Calu3 (cell line): ENCODE results near the gene HADHA. TPM values are rescaled to one million over a fixed set of nuclear protein-coding genes. Genes with fewer than 3 reads are reported as not detected.

Source experiments
- BruUV-seq: library from RNA; stranded (reverse); fragments of 400-500 nt; replicated peaks from 2 replicates; lab custom pipeline; 2021; lab: Mats Ljungman, UMichigan
- CTCF ChIA-PET: fragments of 300-600 bp; sonication (Branson Sonifier 250); formaldehyde crosslinking; loops from one replicate; lab custom pipeline; 2022; ENCODE audit warnings: antibody characterized with exemption; lab: Charles Lee
- DNase-seq: peaks from one replicate; pipeline ENCODE4 v3.0.0; 2022
- H3K27ac Mint-ChIP-seq: one replicate; pipeline ENCODE4 v1.8.0; 2022; ENCODE audit warnings: mixed read lengths; ENCODE audit not compliant: unreplicated experiment
- H3K27me3 Mint-ChIP-seq: one replicate; pipeline ENCODE4 v1.8.0; 2022; ENCODE audit warnings: mixed read lengths; ENCODE audit not compliant: unreplicated experiment
- H3K36me3 Mint-ChIP-seq: one replicate; pipeline ENCODE4 v1.8.0; 2022; ENCODE audit warnings: mild to moderate bottlenecking, moderate library complexity, mixed read lengths; ENCODE audit not compliant: insufficient read depth, unreplicated experiment
- H3K4me1 Mint-ChIP-seq: one replicate; pipeline ENCODE4 v1.8.0; 2022; ENCODE audit warnings: mild to moderate bottlenecking, low read depth, mixed read lengths; ENCODE audit not compliant: unreplicated experiment
- H3K4me3 Mint-ChIP-seq: one replicate; pipeline ENCODE4 v1.8.0; 2022; ENCODE audit warnings: mild to moderate bottlenecking, low read depth, moderate library complexity, mixed read lengths; ENCODE audit not compliant: unreplicated experiment
- H3K9me3 Mint-ChIP-seq: one replicate; pipeline ENCODE4 v1.8.0; 2022; ENCODE audit warnings: low read depth, mixed read lengths; ENCODE audit not compliant: unreplicated experiment
- intact Hi-C: fragments of 100-400 bp; cut with micrococcal nuclease; formaldehyde crosslinking; loops from one replicate; pipeline ENCODE4 v1.10.0; 2022; ENCODE audit not compliant: unreplicated experiment
- total RNA-seq: library from RNA; stranded (reverse); gene quantifications from 2 replicates; pipeline ENCODE4 v1.2.3, GENCODE V29; 2022
- TF ChIP-seq, protein P1 (sequence below): fragments of 200-600 bp; IDR thresholded peaks from one replicate; pipeline ENCODE4 v1.8.0; 2022; ENCODE audit warnings: antibody characterized with exemption; ENCODE audit not compliant: unreplicated experiment

Gene HADHA
- total RNA-seq, 1 experiment from 2014 or later = 127 TPM

DNA sequence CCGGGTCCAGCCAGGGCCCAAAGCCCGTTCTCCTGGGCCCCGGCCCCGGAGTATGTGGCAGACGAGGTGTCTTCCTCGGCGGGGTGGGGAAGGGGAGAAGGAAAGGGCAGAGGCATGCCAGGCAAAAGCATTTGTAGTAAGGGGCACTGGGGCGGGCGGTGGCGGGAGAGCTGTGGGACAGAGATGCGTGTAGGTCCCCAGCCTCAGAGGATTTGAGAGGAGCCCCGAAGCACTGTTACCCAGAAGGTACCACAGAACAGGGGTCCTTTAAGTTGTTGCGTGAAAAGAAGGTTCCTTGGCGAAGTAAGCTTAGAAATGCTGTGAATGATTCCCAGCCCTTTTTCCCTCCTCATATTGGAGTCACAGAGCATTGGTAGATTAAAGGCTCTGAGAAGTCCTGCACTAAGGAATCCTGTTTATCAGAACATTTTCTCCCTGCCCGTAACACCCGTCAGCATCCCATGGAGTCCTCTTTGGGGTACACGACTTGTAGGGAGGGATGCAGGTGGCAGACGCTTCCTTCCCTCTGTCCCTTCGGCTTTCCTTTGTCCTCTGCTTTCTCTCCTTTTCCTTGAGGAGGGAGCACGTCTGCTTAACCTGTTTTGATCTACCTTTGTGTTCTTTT, 59.0 kb downstream of the HADHA start:
- no peak overlapping the region for H3K27ac Mint-ChIP-seq
- intact Hi-C loops = no loop called here
- no peaks in the 10 kb centered on the region for H3K4me1 Mint-ChIP-seq
- CTCF ChIA-PET = interaction anchor here (0.5 to 1.7 kb wide), 3 partner anchors 134 to 1166 kb away, joined by 3 to 5 read pairs (median 5); no protein-coding TSS in a partner anchor
- no TSS peak for BruUV-seq
- H3K4me3 Mint-ChIP-seq = peak overlapping the region; percentile 55
- H3K9me3 Mint-ChIP-seq = no peaks in the 10 kb centered on the region
- peaks cover 14% of the 10 kb centered on the region for H3K36me3 Mint-ChIP-seq
- H3K27me3 Mint-ChIP-seq = peaks cover 27% of the 10 kb centered on the region
- TF ChIP-seq, protein P1, sequence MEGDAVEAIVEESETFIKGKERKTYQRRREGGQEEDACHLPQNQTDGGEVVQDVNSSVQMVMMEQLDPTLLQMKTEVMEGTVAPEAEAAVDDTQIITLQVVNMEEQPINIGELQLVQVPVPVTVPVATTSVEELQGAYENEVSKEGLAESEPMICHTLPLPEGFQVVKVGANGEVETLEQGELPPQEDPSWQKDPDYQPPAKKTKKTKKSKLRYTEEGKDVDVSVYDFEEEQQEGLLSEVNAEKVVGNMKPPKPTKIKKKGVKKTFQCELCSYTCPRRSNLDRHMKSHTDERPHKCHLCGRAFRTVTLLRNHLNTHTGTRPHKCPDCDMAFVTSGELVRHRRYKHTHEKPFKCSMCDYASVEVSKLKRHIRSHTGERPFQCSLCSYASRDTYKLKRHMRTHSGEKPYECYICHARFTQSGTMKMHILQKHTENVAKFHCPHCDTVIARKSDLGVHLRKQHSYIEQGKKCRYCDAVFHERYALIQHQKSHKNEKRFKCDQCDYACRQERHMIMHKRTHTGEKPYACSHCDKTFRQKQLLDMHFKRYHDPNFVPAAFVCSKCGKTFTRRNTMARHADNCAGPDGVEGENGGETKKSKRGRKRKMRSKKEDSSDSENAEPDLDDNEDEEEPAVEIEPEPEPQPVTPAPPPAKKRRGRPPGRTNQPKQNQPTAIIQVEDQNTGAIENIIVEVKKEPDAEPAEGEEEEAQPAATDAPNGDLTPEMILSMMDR = no peak
- DNase-seq = no peak

DNA sequence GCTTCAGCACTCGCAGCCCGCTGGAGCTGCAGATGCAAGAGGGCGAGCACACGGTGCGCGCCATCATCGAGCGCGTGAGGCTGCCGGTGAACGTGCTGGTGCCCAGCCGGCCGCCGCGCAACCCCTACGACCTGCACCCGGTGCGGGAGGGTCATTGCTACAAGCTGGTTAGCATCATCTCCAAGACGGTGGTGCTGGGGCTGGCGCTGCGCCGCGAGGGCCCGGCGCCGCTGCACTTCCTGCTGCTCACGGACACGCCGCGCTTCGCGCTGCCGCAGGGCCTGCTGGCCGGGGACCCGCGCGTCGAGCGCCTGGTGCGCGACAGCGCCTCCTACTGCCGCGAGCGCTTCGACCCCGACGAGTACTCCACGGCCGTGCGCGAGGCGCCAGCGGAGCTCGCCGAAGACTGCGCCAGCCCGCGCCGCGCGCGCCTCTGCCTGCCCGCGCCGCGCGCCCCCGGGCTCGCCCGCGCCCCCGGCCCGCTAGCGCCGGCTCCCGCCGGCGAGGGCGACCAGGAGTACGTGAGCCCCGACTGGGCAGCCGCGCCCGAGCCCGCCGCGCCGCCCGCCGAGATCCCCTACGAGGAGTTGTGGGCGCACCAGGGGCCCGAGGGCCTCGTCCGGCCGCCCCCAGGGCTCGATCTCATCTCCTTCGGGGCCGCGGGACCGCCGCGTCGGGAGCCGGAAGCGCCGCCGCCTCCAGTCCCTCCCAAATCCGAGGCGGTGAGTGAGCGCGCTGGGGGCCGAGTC, 59.7 kb downstream of the HADHA start:
- TF ChIP-seq, protein P1 = peak; percentile 50
- DNase-seq = peak; percentile 79
- peaks cover 12% of the 10 kb centered on the region for H3K36me3 Mint-ChIP-seq
- BruUV-seq = no TSS peak
- intact Hi-C loops = no loop called here
- peak overlapping the region; percentile 55 for H3K4me3 Mint-ChIP-seq
- H3K27me3 Mint-ChIP-seq = peaks cover 34% of the 10 kb centered on the region
- CTCF ChIA-PET = interaction anchor here (0.5 to 1.7 kb wide), 3 partner anchors 193 to 1166 kb away, joined by 3 to 5 read pairs (median 5); no protein-coding TSS in a partner anchor
- H3K27ac Mint-ChIP-seq = no peak overlapping the region
- H3K9me3 Mint-ChIP-seq = no peaks in the 10 kb centered on the region
- no peaks in the 10 kb centered on the region for H3K4me1 Mint-ChIP-seq

DNA sequence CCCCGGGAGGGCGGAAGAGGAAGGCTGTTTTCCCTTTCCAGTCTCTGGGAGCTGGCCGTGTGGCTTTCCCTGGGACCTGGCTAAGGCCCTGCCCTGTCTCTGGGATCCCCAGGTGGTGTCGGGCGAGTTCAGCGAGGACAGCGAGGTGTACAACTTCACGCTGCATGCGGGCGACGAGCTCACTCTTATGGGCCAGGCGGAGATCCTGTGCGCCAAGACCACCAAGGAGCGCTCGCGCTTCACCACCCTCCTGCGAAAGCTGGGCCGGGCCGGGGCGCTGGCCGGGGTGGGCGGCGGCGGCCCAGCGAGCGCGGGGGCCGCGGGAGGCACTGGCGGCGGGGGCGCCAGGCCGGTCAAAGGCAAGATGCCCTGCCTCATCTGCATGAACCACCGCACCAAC, 60.3 kb downstream of the HADHA start:
- Mint-ChIP-seq H3K27ac (no peak overlapping the region), H3K9me3 (no peaks in the 10 kb centered on the region), H3K4me1 (peaks cover 5% of the 10 kb centered on the region), H3K36me3 (peaks cover 12% of the 10 kb centered on the region), H3K27me3 (peaks cover 40% of the 10 kb centered on the region), H3K4me3 (peak overlapping the region; percentile 55)
- BruUV-seq = no TSS peak
- DNase-seq = no peak
- intact Hi-C loops = no loop called here
- TF ChIP-seq, protein P1 = no peak
- CTCF ChIA-PET = interaction anchor here (1.7 kb wide), 1 partner anchor 193 kb away, joined by 5 read pairs; no protein-coding TSS in a partner anchor

DNA sequence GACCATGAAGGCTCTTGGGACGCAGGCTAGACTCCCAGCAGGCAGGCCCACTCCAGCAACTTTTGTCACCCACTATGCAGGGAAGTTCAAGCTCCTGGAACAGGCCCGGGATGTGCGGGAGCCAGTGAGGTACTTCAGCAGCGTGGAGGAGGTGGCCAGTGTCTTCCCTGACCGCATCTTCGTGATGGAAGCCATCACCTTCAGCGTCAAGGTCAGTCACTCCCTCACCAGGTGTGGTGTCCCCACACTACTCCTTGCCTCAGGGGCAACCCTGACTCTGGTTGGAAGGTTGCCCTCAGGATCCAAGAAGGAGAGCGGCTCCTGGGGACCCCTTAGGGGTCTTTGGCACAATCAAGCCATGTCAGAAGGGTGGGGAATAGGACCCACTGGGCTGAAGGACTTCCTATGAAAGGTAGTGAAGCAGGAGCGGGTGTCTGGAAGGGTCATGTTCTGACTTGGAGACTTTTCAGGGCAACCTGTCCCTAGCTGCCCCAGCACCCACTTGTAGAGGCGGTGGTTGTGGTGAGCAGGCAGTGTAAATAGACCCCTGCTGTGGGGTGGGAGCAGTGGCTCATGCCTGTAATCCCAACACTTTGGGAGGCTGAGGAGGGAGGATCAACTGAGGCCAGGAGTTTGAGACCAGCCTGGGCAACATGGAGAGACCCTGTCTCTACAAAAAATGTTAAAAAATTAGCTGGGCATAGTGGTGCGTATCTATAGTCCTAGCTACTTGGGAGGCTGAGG, 61.4 kb downstream of the HADHA start:
- Mint-ChIP-seq H3K36me3 (peaks cover 7% of the 10 kb centered on the region), H3K27me3 (peaks cover 51% of the 10 kb centered on the region), H3K9me3 (no peaks in the 10 kb centered on the region), H3K27ac (no peak overlapping the region), H3K4me3 (peak overlapping the region; percentile 55), H3K4me1 (peaks cover 13% of the 10 kb centered on the region)
- DNase-seq = no peak
- BruUV-seq = no TSS peak
- CTCF ChIA-PET = no interaction called here
- intact Hi-C loops = no loop called here
- TF ChIP-seq, protein P1 = no peak
